Esophagus muscularis mucosa (tissue), 4 donors: ENCODE results near the gene NOS3. TPM values are rescaled to one million over a fixed set of nuclear protein-coding genes. Genes with fewer than 3 reads are reported as not detected.

ENCODE experiments used
- DNase-seq: peaks from one replicate; pipeline ENCODE4 v3.0.0-alpha.2; 2017; ENCODE audit errors: extremely low spot score
- H3K27ac ChIP-seq, 4 donors: fragments of 200-600 bp; sonication (generic); replicated peaks in 1 of 4; 1 replicate in 3 of 4; 2 replicates in 1 of 4; pipeline ENCODE4 v1.5.1; 2016 to 2019; ENCODE audit warnings: mild to moderate bottlenecking in 1 of 4
- H3K27me3 ChIP-seq, 4 donors: fragments of 200-600 bp; sonication (generic); one replicate each; pipeline versions ENCODE4 v1.5.1 to v1.6.0; 2016 to 2019
- H3K36me3 ChIP-seq, 4 donors: fragments of 200-600 bp; sonication (generic); one replicate each; pipeline ENCODE4 v1.5.1; 2016 to 2019
- H3K4me1 ChIP-seq, 4 donors: fragments of 200-600 bp; sonication (generic); one replicate each; pipeline ENCODE4 v1.5.1; 2016 to 2019
- H3K4me3 ChIP-seq, 4 donors: fragments of 200-600 bp; sonication (generic); 1 replicate in 2 of 4; 2 replicates in 2 of 4; pipeline ENCODE4 v1.5.1; 2016 to 2019; ENCODE audit warnings: mild to moderate bottlenecking in 4 of 4, moderate library complexity in 1 of 4
- H3K9me3 ChIP-seq, 4 donors: fragments of 200-600 bp; sonication (generic); 1 replicate in 3 of 4; 2 replicates in 1 of 4; pipeline ENCODE4 v1.5.1; 2016 to 2019
- CTCF ChIP-seq, 3 experiments: fragments of 200-600 bp in 2 of 3; fragments of 450-650 bp in 1 of 3; sonication (generic) in 2 of 3; IDR thresholded peaks; one replicate each; pipeline ENCODE4 v1.5.1; 2017 to 2019; ENCODE audit warnings: antibody characterized with exemption in 3 of 3, mild to moderate bottlenecking in 2 of 3, moderate library complexity in 1 of 3
- EP300 ChIP-seq: sonication (generic); formaldehyde crosslinking; IDR thresholded peaks from one replicate; pipeline ENCODE4 v1.6.1; 2017; ENCODE audit warnings: antibody characterized with exemption
- POLR2A ChIP-seq: fragments of 450-650 bp; IDR thresholded peaks from one replicate; pipeline ENCODE4 v1.6.1; 2017; ENCODE audit warnings: antibody characterized with exemption, moderate library complexity, mild to moderate bottlenecking, low read depth
- POLR2AphosphoS5 ChIP-seq, 2 donors: sonication (generic); formaldehyde crosslinking; IDR thresholded peaks; one replicate each; pipeline ENCODE4 v1.6.1; 2017; ENCODE audit warnings: antibody characterized with exemption in 2 of 2
- WGBS: methylation state at CpG from one replicate; pipeline ENCODE4 v1.1.5; 2018; 5-methylcytosine and 5-hydroxymethylcytosine counted together
- intact Hi-C: fragments of 100-400 bp; cut with DNase I; formaldehyde crosslinking; loops from one replicate; pipeline ENCODE4 v1.15.1; 2023
- total RNA-seq, 4 donors: library from RNA; depleted of rRNA; stranded (reverse); fragments of >200 nt; gene quantifications; one replicate each; pipeline versions ENCODE4 v1.1.0 to v1.2.1, GENCODE V29; 2016

NOS3 gene
- total RNA-seq, 4 donors from 2014 or later: 3.7 to 20.2 (median 16.2) TPM

- no peak for TF ChIP-seq EP300
- TF ChIP-seq POLR2AphosphoS5 (IDR thresholded peaks at IDR 0.05): no peak
- peak in 1 of 3 experiments; percentile 25 for TF ChIP-seq CTCF (IDR thresholded peaks at IDR 0.05)
- TF ChIP-seq POLR2A: no peak
- H3K4me3 ChIP-seq: peak overlapping the region; percentile 29 to 51 (median 36)
- DNase-seq: no peak
- H3K9me3 ChIP-seq: no peaks in the 10 kb centered on the region
- intact Hi-C loops: loop anchor here (10.0 kb wide), 1 partner anchor 239 kb away; no protein-coding TSS in a partner anchor
- H3K27ac ChIP-seq: no peak overlapping the region
- H3K4me1 ChIP-seq: peaks cover 33 to 44% (median 36%) of the 10 kb centered on the region in 4 donors
- H3K36me3 ChIP-seq: peaks cover 0 to 29% (median 2%) of the 10 kb centered on the region in 4 donors
- 27% methylated on average over 16 of the region's 55 CpGs for WGBS
- peaks cover 0 to 94% (median 39%) of the 10 kb centered on the region in 4 donors for H3K27me3 ChIP-seq
Observed at GRCh38 chr7:151013733-151014497, 23.1 kb downstream of the NOS3 start.

- TF ChIP-seq POLR2AphosphoS5 (IDR thresholded peaks at IDR 0.05): no peak
- TF ChIP-seq EP300: no peak
- no peak for TF ChIP-seq CTCF (IDR thresholded peaks at IDR 0.05)
- no peak for TF ChIP-seq POLR2A
- no peak overlapping the region for H3K27ac ChIP-seq
- intact Hi-C loops: loop anchor here (10.0 kb wide), 1 partner anchor 240 kb away; no protein-coding TSS in a partner anchor
- peaks cover 35 to 43% (median 39%) of the 10 kb centered on the region in 4 donors for H3K4me1 ChIP-seq
- peaks cover 0 to 26% (median 2%) of the 10 kb centered on the region in 4 donors for H3K36me3 ChIP-seq
- H3K27me3 ChIP-seq: peaks cover 0 to 94% (median 40%) of the 10 kb centered on the region in 4 donors
- no peak for DNase-seq
- no peaks in the 10 kb centered on the region for H3K9me3 ChIP-seq
- 67% methylated on average over 8 of the region's 8 CpGs for WGBS
- H3K4me3 ChIP-seq: no peak overlapping the region
Observed at GRCh38 chr7:151014950-151015349, 24.1 kb downstream of the NOS3 start.

GRCh38 chr7:151015967-151016366, 25.1 kb downstream of the NOS3 start:
- intact Hi-C loops: loop anchor here (10.0 kb wide), 1 partner anchor 241 kb away; no protein-coding TSS in a partner anchor
- WGBS: 85% methylated on average over 4 of the region's 5 CpGs

GRCh38 chr7:151016505-151016904, 25.7 kb downstream of the NOS3 start:
- Histone ChIP-seq H3K9me3 (no peaks in the 10 kb centered on the region), H3K4me3 (no peak overlapping the region), H3K4me1 (peaks cover 35 to 43% (median 39%) of the 10 kb centered on the region in 4 donors), H3K36me3 (peaks cover 0 to 24% (median 0%) of the 10 kb centered on the region in 4 donors), H3K27ac (no peak overlapping the region), H3K27me3 (peaks cover 0 to 91% (median 41%) of the 10 kb centered on the region in 4 donors)
- DNase-seq: no peak
- WGBS: 81% methylated on average over 8 of the region's 8 CpGs
- intact Hi-C loops: loop anchor here (10.0 kb wide), 1 partner anchor 242 kb away; no protein-coding TSS in a partner anchor
- TF ChIP-seq CTCF (IDR thresholded peaks at IDR 0.05): no peak
- no peak for TF ChIP-seq POLR2AphosphoS5 (IDR thresholded peaks at IDR 0.05)
- TF ChIP-seq POLR2A: no peak
- TF ChIP-seq EP300: no peak

More at GRCh38 chr7:151015967-151016366, 25.1 kb downstream of the NOS3 start:
- DNase-seq: no peak
- TF ChIP-seq POLR2AphosphoS5 (IDR thresholded peaks at IDR 0.05): no peak
- TF ChIP-seq POLR2A: no peak
- no peak for TF ChIP-seq EP300
- no peak for TF ChIP-seq CTCF (IDR thresholded peaks at IDR 0.05)
- H3K36me3 ChIP-seq: peaks cover 0 to 24% (median 0%) of the 10 kb centered on the region in 4 donors
- no peak overlapping the region for H3K27ac ChIP-seq
- peaks cover 35 to 43% (median 39%) of the 10 kb centered on the region in 4 donors for H3K4me1 ChIP-seq
- no peak overlapping the region for H3K4me3 ChIP-seq
- no peaks in the 10 kb centered on the region for H3K9me3 ChIP-seq
- H3K27me3 ChIP-seq: peaks cover 0 to 94% (median 41%) of the 10 kb centered on the region in 4 donors
